ENCODE results near the gene NKTR. TPM values are rescaled to one million over a fixed set of nuclear protein-coding genes. Genes with fewer than 3 reads are reported as not detected.

NKTR gene
- total RNA-seq, 1 donor from 2014 or later = 196 TPM

GRCh38 chr3:42665050-42665878 is 64.8 kb downstream of the NKTR start:
- peak overlapping the region; percentile 100 for H3K27ac Mint-ChIP-seq (ENCODE audit: unreplicated experiment)
- H3K36me3 Mint-ChIP-seq (ENCODE audit: unreplicated experiment) = peaks cover 7% of the 10 kb centered on the region
- no peak for DNase-seq
- H3K27me3 Mint-ChIP-seq (ENCODE audit: unreplicated experiment) = peaks cover 11% of the 10 kb centered on the region
- H3K4me1 Mint-ChIP-seq (ENCODE audit: low read depth, unreplicated experiment) = peaks cover 34% of the 10 kb centered on the region
- no peak overlapping the region for H3K4me3 Mint-ChIP-seq (ENCODE audit: unreplicated experiment)
- H3K9me3 Mint-ChIP-seq (ENCODE audit: unreplicated experiment) = peaks cover 23% of the 10 kb centered on the region
- no peak for TF ChIP-seq CTCF (IDR thresholded peaks at IDR 0.05; ENCODE audit: partially characterized antibody, unreplicated experiment)

- H3K4me1 Mint-ChIP-seq (ENCODE audit: low read depth, unreplicated experiment) = peaks cover 34% of the 10 kb centered on the region
- DNase-seq = no peak
- TF ChIP-seq CTCF (IDR thresholded peaks at IDR 0.05; ENCODE audit: partially characterized antibody, unreplicated experiment) = no peak
- peak overlapping the region; percentile 100 for H3K27ac Mint-ChIP-seq (ENCODE audit: unreplicated experiment)
- H3K4me3 Mint-ChIP-seq (ENCODE audit: unreplicated experiment) = no peak overlapping the region
- H3K9me3 Mint-ChIP-seq (ENCODE audit: unreplicated experiment) = peaks cover 21% of the 10 kb centered on the region
- H3K36me3 Mint-ChIP-seq (ENCODE audit: unreplicated experiment) = peaks cover 7% of the 10 kb centered on the region
- H3K27me3 Mint-ChIP-seq (ENCODE audit: unreplicated experiment) = peaks cover 11% of the 10 kb centered on the region
Measured at GRCh38 chr3:42666022-42666421, 65.5 kb downstream of the NKTR start.

DNA sequence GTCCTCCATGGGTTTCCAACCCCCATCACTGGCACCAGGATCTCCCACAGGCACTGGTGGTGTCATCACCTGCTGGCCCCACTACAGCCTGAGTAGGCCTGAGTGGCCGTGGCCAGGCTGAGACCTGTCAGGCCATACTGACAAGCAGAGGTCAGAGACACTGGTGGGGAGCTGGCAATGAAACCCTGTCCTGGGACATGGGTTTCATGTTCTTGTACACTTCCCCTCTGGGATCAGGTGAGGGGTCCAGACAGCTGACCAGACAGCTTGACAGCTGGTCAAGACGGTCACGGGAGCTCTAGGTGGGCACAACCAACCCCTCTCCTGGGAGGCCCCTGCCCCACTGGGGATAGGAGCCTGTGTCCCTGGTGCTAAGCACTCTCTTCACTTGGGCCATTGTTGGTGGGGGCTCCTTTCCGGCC is 66.1 kb downstream of the NKTR start:
- no peak for TF ChIP-seq CTCF (IDR thresholded peaks at IDR 0.05; ENCODE audit: partially characterized antibody, unreplicated experiment)
- H3K27me3 Mint-ChIP-seq (ENCODE audit: unreplicated experiment) = peaks cover 11% of the 10 kb centered on the region
- DNase-seq = no peak
- peaks cover 21% of the 10 kb centered on the region for H3K9me3 Mint-ChIP-seq (ENCODE audit: unreplicated experiment)
- H3K27ac Mint-ChIP-seq (ENCODE audit: unreplicated experiment) = peak overlapping the region; percentile 100
- H3K4me1 Mint-ChIP-seq (ENCODE audit: low read depth, unreplicated experiment) = peaks cover 32% of the 10 kb centered on the region
- peak overlapping the region; percentile 30 for H3K4me3 Mint-ChIP-seq (ENCODE audit: unreplicated experiment)
- H3K36me3 Mint-ChIP-seq (ENCODE audit: unreplicated experiment) = peaks cover 4% of the 10 kb centered on the region

- H3K4me1 Mint-ChIP-seq (ENCODE audit: low read depth, unreplicated experiment) = peaks cover 32% of the 10 kb centered on the region
- peak overlapping the region; percentile 75 for H3K4me3 Mint-ChIP-seq (ENCODE audit: unreplicated experiment)
- peaks cover 11% of the 10 kb centered on the region for H3K27me3 Mint-ChIP-seq (ENCODE audit: unreplicated experiment)
- no peak for TF ChIP-seq CTCF (IDR thresholded peaks at IDR 0.05; ENCODE audit: partially characterized antibody, unreplicated experiment)
- H3K27ac Mint-ChIP-seq (ENCODE audit: unreplicated experiment) = peak overlapping the region; percentile 100
- H3K36me3 Mint-ChIP-seq (ENCODE audit: unreplicated experiment) = peaks cover 4% of the 10 kb centered on the region
- H3K9me3 Mint-ChIP-seq (ENCODE audit: unreplicated experiment) = peaks cover 23% of the 10 kb centered on the region
- DNase-seq = no peak
Measured at GRCh38 chr3:42667096-42667522, 66.6 kb downstream of the NKTR start.

Measured in glutamatergic neuron (in vitro differentiated cells).